H1 (cell line): ENCODE data around the gene IFT81. TPM values are rescaled to one million over a fixed set of nuclear protein-coding genes. Genes with fewer than 3 reads are reported as not detected.

ENCODE experiments used
- EGR1 ChIP-seq: IDR thresholded peaks from 2 replicates; pipeline ENCODE4 v1.6.1; 2011; ENCODE audit warnings: low read depth, low read length, borderline replicate concordance
- GTF2F1 ChIP-seq: IDR thresholded peaks from 2 replicates; pipeline ENCODE4 v1.6.1; 2012; ENCODE audit warnings: low read depth, low read length, improper control_type of control experiment, borderline replicate concordance
- USF2 ChIP-seq: IDR thresholded peaks from 2 replicates; pipeline ENCODE4 v1.6.1; 2011; ENCODE audit warnings: low read length, improper control_type of control experiment
- polyA plus RNA-seq, 7 experiments: library from polyadenylated mRNA; depleted of rRNA in 3 of 7; stranded (reverse) in 5 of 7; unstranded in 2 of 7; fragments of >200 nt in 5 of 7; fragments of 200-250 nt in 2 of 7; gene quantifications; 1 replicate in 5 of 7; 2 replicates in 1 of 7; 4 replicates in 1 of 7; pipeline versions ENCODE4 v1.2.1 to v1.2.3, GENCODE V29; 2011 to 2013; ENCODE audit warnings: missing spikeins in 2 of 7, mixed read lengths in 2 of 7
- total RNA-seq: library from RNA; stranded (reverse); fragmentation: NEBNext Ultra II Directional; extraction: Animal tissue kit (Norgen Biotek cat#: 25700); gene quantifications from 2 replicates; pipeline ENCODE4 v1.2.1, GENCODE V29; 2021

IFT81 gene
- total and polyA plus RNA-seq, 2 of the 8 experiments (the other 6 are each of a cell fraction or from before 2014, with no cell fraction given) = 4.1 to 14.5 TPM

GRCh38 chr12:110112335-110112660, 11.9 kb upstream of the IFT81 start (continued):
- TF ChIP-seq USF2 (no peak), EGR1 (no peak), GTF2F1 (no peak)
